ENCODE results near the gene SMAD7. TPM values are rescaled to one million over a fixed set of nuclear protein-coding genes. Genes with fewer than 3 reads are reported as not detected.
A peak's percentile ranks its signal among the peaks of the same experiment; 100 is the strongest.

The SMAD7 gene
- total RNA-seq, 1 donor from 2014 or later, result 54.4 TPM

GRCh38 chr18:48917579-48918517 lies 32.9 kb downstream of the SMAD7 start:
- DNase-seq (ENCODE audit: low spot score), result no peak

- peak; percentile 73 for DNase-seq (ENCODE audit: low spot score)
These were observed 34.9 kb downstream of the SMAD7 start for GRCh38 chr18:48915626-48916425.

GRCh38 chr18:48914581-48915251 lies 36.0 kb downstream of the SMAD7 start:
- DNase-seq (ENCODE audit: low spot score), result peak; percentile 65

- no peak for DNase-seq (ENCODE audit: low spot score)
These were observed 37.0 kb downstream of the SMAD7 start for GRCh38 chr18:48913775-48914174.

- no peak for DNase-seq (ENCODE audit: low spot score)
These were observed 37.6 kb downstream of the SMAD7 start for GRCh38 chr18:48913201-48913600.

- no peak for DNase-seq (ENCODE audit: low spot score)
These were observed 39.7 kb downstream of the SMAD7 start for GRCh38 chr18:48910972-48911545.

- DNase-seq (ENCODE audit: low spot score), result no peak
These were observed 41.0 kb downstream of the SMAD7 start for GRCh38 chr18:48909721-48910120.

GRCh38 chr18:48908916-48909315 lies 41.8 kb downstream of the SMAD7 start:
- no peak for DNase-seq (ENCODE audit: low spot score)

- DNase-seq (ENCODE audit: low spot score), result no peak
These were observed 45.3 kb downstream of the SMAD7 start for GRCh38 chr18:48905513-48905912.

- DNase-seq (ENCODE audit: low spot score), result no peak
These were observed 45.8 kb downstream of the SMAD7 start for GRCh38 chr18:48904847-48905394.

GRCh38 chr18:48904091-48904490 lies 46.7 kb downstream of the SMAD7 start:
- DNase-seq (ENCODE audit: low spot score), result no peak

GRCh38 chr18:48902856-48903601 lies 47.7 kb downstream of the SMAD7 start:
- no peak for DNase-seq (ENCODE audit: low spot score)

GRCh38 chr18:48902023-48902855 lies 48.5 kb downstream of the SMAD7 start:
- peak; percentile 97 for DNase-seq (ENCODE audit: low spot score)

GRCh38 chr18:48901145-48902022 lies 49.4 kb downstream of the SMAD7 start:
- no peak for DNase-seq (ENCODE audit: low spot score)

GRCh38 chr18:48900469-48900868 lies 50.3 kb downstream of the SMAD7 start:
- DNase-seq (ENCODE audit: low spot score), result no peak

GRCh38 chr18:48899558-48900174 lies 51.1 kb downstream of the SMAD7 start:
- no peak for DNase-seq (ENCODE audit: low spot score)

GRCh38 chr18:48898521-48898920 lies 52.2 kb downstream of the SMAD7 start:
- DNase-seq (ENCODE audit: low spot score), result no peak

- DNase-seq (ENCODE audit: low spot score), result no peak
These were observed 53.2 kb downstream of the SMAD7 start for GRCh38 chr18:48897531-48897930.

All from umbilical cord (tissue), 2 donors.